ENCODE data around the gene ERVK3-1. TPM values are rescaled to one million over a fixed set of nuclear protein-coding genes. Genes with fewer than 3 reads are reported as not detected.

The ERVK3-1 gene
- total and polyA plus RNA-seq, 2 of the 8 experiments (the other 6 are each of a cell fraction or from before 2014, with no cell fraction given): 29.9 to 31.5 TPM

DNA sequence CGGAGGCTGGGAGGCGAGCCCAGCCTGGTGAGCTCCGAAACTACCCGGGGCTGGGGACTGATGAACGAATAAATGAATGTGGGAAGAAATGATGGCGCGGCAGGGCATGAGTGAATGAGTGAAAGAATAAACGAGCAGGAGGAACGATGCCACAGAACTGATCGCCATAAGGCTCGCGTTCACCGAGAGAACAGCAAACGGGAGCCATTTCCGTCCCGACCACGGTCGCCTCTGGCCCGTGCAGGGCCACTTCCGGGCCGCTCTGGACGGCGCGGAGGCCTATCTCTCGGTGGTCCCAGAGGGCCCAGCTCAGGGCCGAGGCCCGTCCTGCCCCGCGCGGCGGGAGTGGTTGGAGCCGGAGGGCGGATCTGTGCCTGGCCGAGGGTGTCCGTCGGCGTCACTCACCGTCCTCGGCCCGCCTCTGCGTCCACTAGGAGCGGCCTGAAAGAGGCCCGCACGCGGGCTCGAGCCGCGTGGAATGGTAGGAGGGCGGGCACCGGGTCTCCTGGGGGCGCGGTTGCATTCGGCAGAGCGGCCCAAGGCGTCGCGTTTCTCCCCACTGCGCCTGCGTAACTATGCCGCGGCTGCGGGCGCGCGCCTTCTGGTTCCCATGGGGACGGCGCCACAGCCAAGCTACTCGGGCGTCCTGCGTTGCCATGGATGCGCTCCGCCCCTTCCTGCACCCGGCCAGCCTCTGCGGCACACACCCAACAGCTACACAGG is 57.3 kb downstream of the ERVK3-1 start, which contains the start of gene ZNF497 (continued):
- TF ChIP-seq POU5F1 (IDR thresholded peaks at IDR 0.05; ENCODE audit: low read depth, low read length) (no peak), MAFK (IDR thresholded peaks at IDR 0.05; ENCODE audit: low read depth, low read length) (no peak), TCF12 (IDR thresholded peaks at IDR 0.05; ENCODE audit: low read depth, low read length) (no peak), GABPA (IDR thresholded peaks at IDR 0.05; ENCODE audit: borderline replicate concordance, insufficient read depth, low read length) (peak; percentile 89), RFX5 (IDR thresholded peaks at IDR 0.05; ENCODE audit: borderline replicate concordance, low read depth, low read length) (no peak), KDM5A (IDR thresholded peaks at IDR 0.05; ENCODE audit: low read length) (peak; percentile 79; the same call in 1 of the 2 replicates), POLR2A (IDR thresholded peaks at IDR 0.05; ENCODE audit: control extremely low read depth in 1 of 2, low read depth in 2 of 2, low read length in 2 of 2) (peak; percentile 81 to 93), CHD2 (IDR thresholded peaks at IDR 0.05; ENCODE audit: low read length) (no peak), CEBPB (IDR thresholded peaks at IDR 0.05; ENCODE audit: low read depth, low read length) (no peak), SP2 (IDR thresholded peaks at IDR 0.05; ENCODE audit: low read length) (peak; percentile 92), CBX8 (IDR thresholded peaks at IDR 0.05; ENCODE audit: borderline replicate concordance, low read depth, low read length) (no peak), NRF1 (IDR thresholded peaks at IDR 0.05; ENCODE audit: low read depth, low read length) (peak; percentile 82), CREB1 (IDR thresholded peaks at IDR 0.05) (peak; percentile 36; the same call in 1 of the 2 replicates), SRF (IDR thresholded peaks at IDR 0.05; ENCODE audit: low read depth, low read length) (peak; percentile 39; the same call in 1 of the 2 replicates), JUND (IDR thresholded peaks at IDR 0.05; ENCODE audit: low read length) (no peak), TAF7 (optimal IDR thresholded peaks at IDR 0.05; ENCODE audit: borderline replicate concordance, low read depth, low read length) (no peak), SIN3A (conservative IDR thresholded peaks at IDR 0.05 in 1 of 2, IDR thresholded peaks at IDR 0.05 in 1 of 2; ENCODE audit: low read depth in 1 of 2, low read length in 2 of 2) (peak; percentile 99 to 100), GTF2F1 (IDR thresholded peaks at IDR 0.05; ENCODE audit: borderline replicate concordance, low read depth, low read length) (no peak), RNF2 (IDR thresholded peaks at IDR 0.05; ENCODE audit: borderline replicate concordance, low read depth, low read length, missing control alignments, poor library complexity, severe bottlenecking) (no peak), TAF1 (IDR thresholded peaks at IDR 0.05; ENCODE audit: low read depth, low read length) (peak; percentile 95), HDAC6 (IDR thresholded peaks at IDR 0.05; ENCODE audit: low read depth, low read length) (no peak), EZH2 (IDR thresholded peaks at IDR 0.05; ENCODE audit: low read depth, low read length, severe bottlenecking) (no peak)
- TF ChIP-seq, protein P1, sequence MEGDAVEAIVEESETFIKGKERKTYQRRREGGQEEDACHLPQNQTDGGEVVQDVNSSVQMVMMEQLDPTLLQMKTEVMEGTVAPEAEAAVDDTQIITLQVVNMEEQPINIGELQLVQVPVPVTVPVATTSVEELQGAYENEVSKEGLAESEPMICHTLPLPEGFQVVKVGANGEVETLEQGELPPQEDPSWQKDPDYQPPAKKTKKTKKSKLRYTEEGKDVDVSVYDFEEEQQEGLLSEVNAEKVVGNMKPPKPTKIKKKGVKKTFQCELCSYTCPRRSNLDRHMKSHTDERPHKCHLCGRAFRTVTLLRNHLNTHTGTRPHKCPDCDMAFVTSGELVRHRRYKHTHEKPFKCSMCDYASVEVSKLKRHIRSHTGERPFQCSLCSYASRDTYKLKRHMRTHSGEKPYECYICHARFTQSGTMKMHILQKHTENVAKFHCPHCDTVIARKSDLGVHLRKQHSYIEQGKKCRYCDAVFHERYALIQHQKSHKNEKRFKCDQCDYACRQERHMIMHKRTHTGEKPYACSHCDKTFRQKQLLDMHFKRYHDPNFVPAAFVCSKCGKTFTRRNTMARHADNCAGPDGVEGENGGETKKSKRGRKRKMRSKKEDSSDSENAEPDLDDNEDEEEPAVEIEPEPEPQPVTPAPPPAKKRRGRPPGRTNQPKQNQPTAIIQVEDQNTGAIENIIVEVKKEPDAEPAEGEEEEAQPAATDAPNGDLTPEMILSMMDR (IDR thresholded peaks at IDR 0.05; ENCODE audit: control extremely low read depth in 1 of 3, insufficient read depth in 1 of 3, low read depth in 1 of 3, low read length in 3 of 3): no peak
